GM20000 (cell line): ENCODE results near the gene CTXND2.
"Not testable (repeated sequence)": the region's sequence is repeated elsewhere in the genome, so short reads cannot be mapped to it uniquely, and the experiment has no call there.

Experiments
- DNase-seq: peaks from one replicate; pipeline ENCODE4 v3.0.0; 2012; ENCODE audit warnings: low spot score
- TF ChIP-seq, protein P1 (sequence below): IDR thresholded peaks from 2 replicates; pipeline ENCODE4 v1.5.1; 2012; ENCODE audit warnings: mild to moderate bottlenecking, control low read depth; ENCODE audit errors: extremely low read depth, missing control alignments

Gene CTXND2

DNA sequence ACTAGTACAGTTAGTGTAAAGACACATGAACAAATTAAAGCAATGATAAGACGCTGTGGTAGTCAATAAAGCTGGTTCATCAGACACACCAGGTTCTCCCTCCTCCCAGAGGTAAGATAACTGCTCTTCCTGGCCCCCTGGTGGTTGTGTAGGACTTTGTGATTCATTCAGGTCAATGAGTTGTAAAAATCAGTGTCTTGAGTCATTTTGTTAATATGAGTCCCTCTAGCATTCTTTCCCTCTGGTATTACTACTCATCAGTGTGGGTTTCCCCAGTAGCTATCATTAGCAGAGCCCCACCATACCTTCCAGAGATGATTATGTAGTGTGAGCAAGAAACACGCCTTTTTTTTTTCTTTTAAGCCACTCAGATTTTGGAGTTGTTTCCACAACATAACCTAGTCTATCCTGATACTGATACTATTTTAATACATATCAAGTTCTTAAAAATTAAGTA is 35.6 kb downstream of the CTXND2 start:
- peak; percentile 76 for DNase-seq
- TF ChIP-seq, protein P1, sequence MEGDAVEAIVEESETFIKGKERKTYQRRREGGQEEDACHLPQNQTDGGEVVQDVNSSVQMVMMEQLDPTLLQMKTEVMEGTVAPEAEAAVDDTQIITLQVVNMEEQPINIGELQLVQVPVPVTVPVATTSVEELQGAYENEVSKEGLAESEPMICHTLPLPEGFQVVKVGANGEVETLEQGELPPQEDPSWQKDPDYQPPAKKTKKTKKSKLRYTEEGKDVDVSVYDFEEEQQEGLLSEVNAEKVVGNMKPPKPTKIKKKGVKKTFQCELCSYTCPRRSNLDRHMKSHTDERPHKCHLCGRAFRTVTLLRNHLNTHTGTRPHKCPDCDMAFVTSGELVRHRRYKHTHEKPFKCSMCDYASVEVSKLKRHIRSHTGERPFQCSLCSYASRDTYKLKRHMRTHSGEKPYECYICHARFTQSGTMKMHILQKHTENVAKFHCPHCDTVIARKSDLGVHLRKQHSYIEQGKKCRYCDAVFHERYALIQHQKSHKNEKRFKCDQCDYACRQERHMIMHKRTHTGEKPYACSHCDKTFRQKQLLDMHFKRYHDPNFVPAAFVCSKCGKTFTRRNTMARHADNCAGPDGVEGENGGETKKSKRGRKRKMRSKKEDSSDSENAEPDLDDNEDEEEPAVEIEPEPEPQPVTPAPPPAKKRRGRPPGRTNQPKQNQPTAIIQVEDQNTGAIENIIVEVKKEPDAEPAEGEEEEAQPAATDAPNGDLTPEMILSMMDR: peak; percentile 68

DNA sequence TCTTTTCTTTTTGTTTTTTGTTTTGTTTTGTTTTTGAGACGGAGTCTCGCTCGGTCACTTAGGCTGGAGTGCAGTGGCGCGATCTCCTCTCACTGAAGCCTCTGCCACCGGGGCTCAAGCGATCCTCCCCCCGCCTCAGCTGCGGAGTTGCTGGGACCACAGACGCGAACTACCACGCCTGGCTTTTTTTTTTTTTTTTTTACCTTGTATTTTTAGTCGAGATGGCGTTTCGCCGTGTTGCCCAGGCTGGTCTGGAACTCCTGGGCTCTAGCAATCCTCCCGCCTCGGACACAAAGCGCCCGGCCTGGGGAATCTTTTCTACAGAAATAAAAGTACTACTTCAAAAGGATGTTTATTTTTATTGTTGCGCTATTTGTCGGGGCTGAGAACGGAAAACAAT is 38.1 kb downstream of the CTXND2 start:
- no peak for DNase-seq
- TF ChIP-seq, protein P1: no peak

DNA sequence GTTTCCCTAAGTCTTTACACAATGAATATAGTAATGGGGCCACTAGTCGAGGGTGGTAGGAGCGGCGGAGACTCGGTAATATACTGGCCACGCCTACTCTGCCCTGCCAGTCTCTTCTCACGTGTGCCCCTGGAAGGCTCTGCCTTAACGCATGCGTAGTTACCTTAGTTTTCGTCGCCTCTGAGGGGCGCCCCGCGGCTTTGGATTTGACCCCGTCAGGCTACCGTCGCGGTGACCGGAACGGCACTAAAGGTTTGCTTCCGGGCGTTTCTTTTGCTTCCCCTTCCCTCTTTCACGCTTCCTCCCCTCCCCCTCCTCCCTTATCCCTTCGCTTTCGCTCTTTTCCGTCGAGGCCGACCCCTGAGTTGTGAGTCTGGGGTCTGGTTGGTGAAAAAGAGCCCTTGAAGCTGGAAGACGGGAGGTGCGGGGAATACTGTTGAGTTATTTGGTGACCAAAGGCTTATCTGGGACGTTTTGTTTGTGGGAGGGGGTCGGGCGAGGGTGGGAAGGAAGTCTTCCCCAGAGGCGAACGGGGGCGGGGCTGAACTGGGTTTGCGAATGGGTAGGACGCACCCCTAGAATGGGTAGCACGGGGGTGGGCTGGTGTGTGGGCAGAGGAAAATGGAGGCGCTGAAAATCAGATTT is 39.3 kb downstream of the CTXND2 start, which contains the start of gene SETDB1:
SETDB1 (plus strand) TSS at position 267 of the 645 bp plus-strand sequence. CDS start 1,352 bp downstream, outside the sequence.
- peak; percentile 87 for DNase-seq
- TF ChIP-seq, protein P1: no peak

DNA sequence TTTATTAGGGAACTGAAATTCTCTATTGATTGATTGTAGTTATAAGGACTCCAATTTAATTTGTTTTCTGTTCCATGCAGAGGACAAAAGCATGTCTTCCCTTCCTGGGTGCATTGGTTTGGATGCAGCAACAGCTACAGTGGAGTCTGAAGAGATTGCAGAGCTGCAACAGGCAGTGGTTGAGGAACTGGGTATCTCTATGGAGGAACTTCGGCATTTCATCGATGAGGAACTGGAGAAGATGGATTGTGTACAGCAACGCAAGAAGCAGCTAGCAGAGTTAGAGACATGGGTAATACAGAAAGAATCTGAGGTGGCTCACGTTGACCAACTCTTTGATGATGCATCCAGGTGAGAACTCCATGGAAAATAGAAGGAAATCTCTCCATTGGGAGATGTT is 40.7 kb downstream of the CTXND2 start:
- TF ChIP-seq, protein P1: no peak

DNA sequence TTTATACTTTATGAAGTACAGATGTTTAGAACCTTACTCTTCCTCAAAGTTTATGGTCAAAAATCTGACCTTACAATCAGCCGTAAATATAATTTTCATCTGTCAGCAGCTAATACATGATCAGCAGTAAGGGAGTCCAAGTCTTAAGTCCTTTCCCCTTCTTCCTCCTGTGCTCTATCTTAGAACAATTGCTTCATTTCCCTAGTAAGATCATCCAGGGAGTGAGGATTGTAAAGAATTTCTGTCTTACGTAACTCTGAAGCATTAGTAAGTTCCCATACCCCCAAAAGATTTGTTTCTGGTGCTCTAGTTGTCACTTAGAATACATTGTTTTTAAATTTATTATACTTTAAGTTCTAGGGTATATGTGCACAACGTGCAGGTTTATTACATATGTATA is 41.4 kb downstream of the CTXND2 start:
- DNase-seq: no peak
- TF ChIP-seq, protein P1: no peak

More for the DNA sequence above, 40.7 kb downstream of the CTXND2 start:
- DNase-seq: no peak

DNA sequence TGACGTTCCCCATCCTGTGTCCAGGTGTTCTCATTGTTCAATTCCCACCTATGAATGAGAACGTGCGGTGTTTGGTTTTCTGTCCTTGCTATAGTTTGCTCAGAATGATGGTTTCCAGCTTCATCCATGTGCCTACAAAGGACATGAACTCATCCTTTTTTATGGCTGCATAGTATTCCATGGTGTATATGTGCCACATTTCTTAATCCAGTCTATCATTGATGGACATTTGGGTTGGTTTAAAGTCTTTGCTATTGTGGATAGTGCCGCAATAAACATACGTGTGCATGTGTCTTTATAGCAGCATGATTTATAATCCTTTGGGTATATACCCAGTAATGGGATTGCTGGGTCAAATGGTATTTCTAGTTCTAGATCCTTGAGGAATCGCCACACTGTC is 41.8 kb downstream of the CTXND2 start:
- DNase-seq: not testable (repeated sequence)

DNA sequence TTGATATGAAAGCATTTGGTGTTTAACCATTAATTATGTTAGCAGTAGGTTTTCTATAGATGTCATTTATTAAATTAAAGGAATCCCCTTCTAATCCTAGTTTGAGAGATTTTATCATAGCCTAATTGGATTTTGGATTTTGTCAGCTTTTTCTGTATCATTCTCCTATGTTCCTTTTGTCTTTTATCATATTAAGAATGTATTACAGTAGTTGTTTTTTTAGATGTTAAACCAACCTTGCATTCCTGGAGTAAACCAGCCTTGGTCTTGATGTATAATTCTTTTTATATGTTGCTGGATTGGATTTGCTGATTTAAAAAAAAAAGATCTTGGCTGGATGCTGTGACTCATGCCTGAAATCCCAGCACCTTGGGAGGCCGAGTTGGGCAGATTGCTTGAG is 44.8 kb downstream of the CTXND2 start:
- no peak for DNase-seq
- TF ChIP-seq, protein P1: no peak

DNA sequence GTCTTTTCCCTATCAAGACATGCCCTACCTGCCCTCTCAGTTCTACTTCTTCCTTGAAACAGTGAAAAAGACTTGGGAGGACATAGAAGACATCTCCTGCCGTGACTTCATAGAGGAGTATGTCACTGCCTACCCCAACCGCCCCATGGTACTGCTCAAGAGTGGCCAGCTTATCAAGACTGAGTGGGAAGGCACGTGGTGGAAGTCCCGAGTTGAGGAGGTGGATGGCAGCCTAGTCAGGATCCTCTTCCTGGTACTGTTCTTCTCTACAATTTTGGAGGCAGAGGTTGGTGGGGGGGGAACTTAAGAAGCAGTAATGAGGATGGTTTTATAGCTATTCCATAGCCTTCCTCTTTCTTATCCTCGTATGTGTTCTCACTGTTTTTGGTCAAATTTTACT is 57.9 kb downstream of the CTXND2 start:
- TF ChIP-seq, protein P1: no peak
- DNase-seq: no peak
